Gastroesophageal sphincter (tissue), 4 donors: ENCODE data around the gene PPP4R4. TPM values are rescaled to one million over a fixed set of nuclear protein-coding genes. Genes with fewer than 3 reads are reported as not detected.
"Not testable (repeated sequence)": the region's sequence is repeated elsewhere in the genome, so short reads cannot be mapped to it uniquely, and the experiment has no call there.

Experiments
- ATAC-seq: fragments of 150-250 bp; one replicate; pipeline ENCODE4 v1.9.1; 2016; ENCODE audit warnings: mild to moderate bottlenecking, moderate library complexity
- H3K27ac ChIP-seq, 4 donors: fragments of 200-600 bp; sonication (generic) in 3 of 4; 1 replicate in 3 of 4; 2 replicates in 1 of 4; pipeline ENCODE4 v1.5.1; 2016 to 2019
- H3K27me3 ChIP-seq: fragments of 200-600 bp; sonication (generic); one replicate; pipeline ENCODE4 v1.5.1; 2019
- H3K36me3 ChIP-seq, 2 donors: fragments of 200-600 bp; sonication (generic); one replicate each; pipeline ENCODE4 v1.5.1; 2019; ENCODE audit warnings: control low read depth in 1 of 2
- H3K4me1 ChIP-seq, 3 donors: fragments of 200-600 bp; sonication (generic); 1 replicate in 2 of 3; 2 replicates in 1 of 3; pipeline ENCODE4 v1.5.1; 2016 to 2019; ENCODE audit warnings: control low read depth in 2 of 3
- H3K4me3 ChIP-seq, 2 donors: fragments of 200-600 bp; sonication (generic); one replicate each; pipeline ENCODE4 v1.5.1; 2019; ENCODE audit warnings: mild to moderate bottlenecking in 1 of 2, moderate library complexity in 1 of 2
- H3K9me3 ChIP-seq, 3 donors: fragments of 200-600 bp; sonication (generic); one replicate each; pipeline ENCODE4 v1.5.1; 2017 to 2019; ENCODE audit warnings: control low read depth in 2 of 3
- CTCF ChIP-seq, 4 experiments: fragments of 200-600 bp in 2 of 4; fragments of 450-650 bp in 2 of 4; sonication (generic) in 1 of 4; IDR thresholded peaks; one replicate each; pipeline ENCODE4 v1.5.1; 2017 to 2019; ENCODE audit warnings: antibody characterized with exemption in 4 of 4, mild to moderate bottlenecking in 2 of 4, moderate library complexity in 2 of 4
- EP300 ChIP-seq: sonication (generic); formaldehyde crosslinking; IDR thresholded peaks from one replicate; pipeline ENCODE4 v1.6.1; 2017; ENCODE audit warnings: antibody characterized with exemption, mild to moderate bottlenecking
- POLR2A ChIP-seq, 2 donors: fragments of 450-650 bp; IDR thresholded peaks; one replicate each; pipeline ENCODE4 v1.6.1; 2017; ENCODE audit warnings: antibody characterized with exemption in 2 of 2, mild to moderate bottlenecking in 2 of 2, moderate library complexity in 1 of 2
- POLR2AphosphoS5 ChIP-seq: sonication (generic); formaldehyde crosslinking; IDR thresholded peaks from one replicate; pipeline ENCODE4 v1.6.1; 2017; ENCODE audit warnings: antibody characterized with exemption
- whole genome bisulfite sequencing, 2 donors: methylation state at CpG; one replicate each; pipeline ENCODE4 v1.1.5; 2018; ENCODE audit warnings: low coverage in 1 of 2; 5-methylcytosine and 5-hydroxymethylcytosine counted together
- total RNA-seq, 4 donors: library from RNA; depleted of rRNA; stranded (reverse); fragments of >200 nt; gene quantifications; one replicate each; pipeline ENCODE4 v1.1.0, GENCODE V29; 2016

The PPP4R4 gene
- total RNA-seq, 4 donors from 2014 or later = 0.12 to 6.5 (median 1.4) TPM

- H3K27me3 ChIP-seq = no peaks in the 10 kb centered on the region
- no peak for ATAC-seq
- 71% methylated on average over 1 of the region's 3 CpGs; no CpG with 5 or more reads in 1 of the 2 donors for WGBS, 2 donors
- H3K27ac ChIP-seq = no peak overlapping the region
- no peak for TF ChIP-seq POLR2A (IDR thresholded peaks at IDR 0.05)
- TF ChIP-seq EP300 = no peak
- TF ChIP-seq POLR2AphosphoS5 = no peak
- no peak for TF ChIP-seq CTCF (IDR thresholded peaks at IDR 0.05)
- H3K36me3 ChIP-seq = no peaks in the 10 kb centered on the region
- no peaks in the 10 kb centered on the region for H3K4me1 ChIP-seq
- no peaks in the 10 kb centered on the region for H3K9me3 ChIP-seq
- no peak overlapping the region for H3K4me3 ChIP-seq
Observed at GRCh38 chr14:94292526-94292871, 118.4 kb downstream of the PPP4R4 start.

- H3K4me1 ChIP-seq = no peaks in the 10 kb centered on the region
- no peak for ATAC-seq
- no peaks in the 10 kb centered on the region for H3K36me3 ChIP-seq
- WGBS, 2 donors = 42 to 72% methylated on average over 4 to 6 of the region's 10 CpGs
- H3K27ac ChIP-seq = no peak within 1 kb of the TSS
- no peak within 1 kb of the TSS for H3K4me3 ChIP-seq
- TF ChIP-seq POLR2AphosphoS5 (no peak), POLR2A (IDR thresholded peaks at IDR 0.05) (no peak), CTCF (IDR thresholded peaks at IDR 0.05) (no peak), EP300 (no peak)
- no peaks in the 10 kb centered on the region for H3K9me3 ChIP-seq
- H3K27me3 ChIP-seq = no peaks in the 10 kb centered on the region
Observed at GRCh38 chr14:94292872-94293577, 118.9 kb downstream of the PPP4R4 start, which contains the start of gene SERPINA10. Gene SERPINA10, minus strand, starts transcription at chr14:94293268. Its CDS starts 2,675 bp downstream, at chr14:94290593.

GRCh38 chr14:94293578-94293924 is 119.4 kb downstream of the PPP4R4 start:
- no peak for ATAC-seq
- no peaks in the 10 kb centered on the region for H3K27me3 ChIP-seq
- 67 to 68% methylated on average over 3 of the region's 3 CpGs for WGBS, 2 donors
- H3K27ac ChIP-seq = no peak overlapping the region
- TF ChIP-seq POLR2A (IDR thresholded peaks at IDR 0.05) (no peak), CTCF (IDR thresholded peaks at IDR 0.05) (no peak), EP300 (no peak), POLR2AphosphoS5 (no peak)
- no peaks in the 10 kb centered on the region for H3K36me3 ChIP-seq
- H3K9me3 ChIP-seq = no peaks in the 10 kb centered on the region
- H3K4me1 ChIP-seq = no peaks in the 10 kb centered on the region
- no peak overlapping the region for H3K4me3 ChIP-seq

GRCh38 chr14:94295360-94296180 is 121.4 kb downstream of the PPP4R4 start:
- no peaks in the 10 kb centered on the region for H3K27me3 ChIP-seq
- no peak for ATAC-seq
- TF ChIP-seq CTCF (IDR thresholded peaks at IDR 0.05) (no peak), POLR2A (IDR thresholded peaks at IDR 0.05) (no peak), EP300 (no peak), POLR2AphosphoS5 (no peak)
- 64 to 89% methylated on average over 5 to 7 of the region's 9 CpGs for WGBS, 2 donors
- no peaks in the 10 kb centered on the region for H3K4me1 ChIP-seq
- H3K36me3 ChIP-seq = no peaks in the 10 kb centered on the region
- H3K27ac ChIP-seq = no peak overlapping the region
- no peak overlapping the region for H3K4me3 ChIP-seq
- no peaks in the 10 kb centered on the region for H3K9me3 ChIP-seq

GRCh38 chr14:94296181-94296545 is 122.0 kb downstream of the PPP4R4 start:
- not testable (repeated sequence) for H3K4me1 ChIP-seq, H3K9me3 ChIP-seq, H3K36me3 ChIP-seq, ATAC-seq, H3K27ac ChIP-seq, H3K4me3 ChIP-seq, H3K27me3 ChIP-seq
- WGBS, 2 donors = 71 to 76% methylated on average over 4 of the region's 4 CpGs
